Stimulated activated CD4-positive, alpha-beta T cell treated with anti-CD3 and anti-CD28 coated beads, Interleukin-1b, Interleukin-23, amount 100 ng/mL, for 48 hours (primary cell): ENCODE data around the gene TMCO2.

Experiments used
- DNase-seq: peaks from one replicate; pipeline ENCODE4 v3.0.0-alpha.2; 2020

Gene TMCO2

DNA sequence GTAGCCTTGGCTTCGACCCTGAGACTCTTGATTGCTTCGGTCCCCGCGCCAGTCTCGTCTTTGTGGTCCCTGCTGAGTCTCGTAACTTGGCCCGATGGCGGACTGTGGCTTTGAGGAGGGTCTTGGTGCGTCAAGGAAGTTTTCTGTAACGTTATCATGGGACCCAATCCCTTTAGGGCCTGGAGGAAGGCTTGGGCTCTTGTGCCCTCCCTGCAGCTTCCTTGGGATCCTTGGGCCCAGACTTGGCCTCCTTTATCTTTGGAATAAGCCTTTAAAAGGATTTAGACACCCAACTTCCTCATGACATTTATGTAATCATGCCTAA, 10.7 kb downstream of the TMCO2 start:
- DNase-seq: no peak

DNA sequence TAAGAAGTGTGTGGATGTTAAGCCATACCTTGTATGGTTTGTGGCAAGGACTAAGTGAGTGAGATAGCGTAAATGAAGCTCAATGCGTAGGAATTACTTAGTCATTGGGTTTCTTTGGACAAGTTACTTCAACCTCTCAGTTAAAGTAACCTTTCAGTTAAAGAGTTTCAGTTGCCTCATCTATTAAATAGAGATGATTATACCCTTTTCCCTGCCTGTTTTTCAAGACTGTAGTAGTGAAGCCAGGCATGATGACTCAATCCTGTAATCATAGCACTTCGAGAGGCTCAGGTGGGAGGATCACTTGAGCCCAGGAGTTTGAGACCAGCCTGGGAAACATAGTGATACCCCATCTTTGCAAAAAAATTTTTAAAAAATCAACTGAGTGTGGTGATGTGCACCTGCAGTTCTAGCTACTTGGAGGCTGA, 16.6 kb downstream of the TMCO2 start:
- DNase-seq: peak; percentile 42

DNA sequence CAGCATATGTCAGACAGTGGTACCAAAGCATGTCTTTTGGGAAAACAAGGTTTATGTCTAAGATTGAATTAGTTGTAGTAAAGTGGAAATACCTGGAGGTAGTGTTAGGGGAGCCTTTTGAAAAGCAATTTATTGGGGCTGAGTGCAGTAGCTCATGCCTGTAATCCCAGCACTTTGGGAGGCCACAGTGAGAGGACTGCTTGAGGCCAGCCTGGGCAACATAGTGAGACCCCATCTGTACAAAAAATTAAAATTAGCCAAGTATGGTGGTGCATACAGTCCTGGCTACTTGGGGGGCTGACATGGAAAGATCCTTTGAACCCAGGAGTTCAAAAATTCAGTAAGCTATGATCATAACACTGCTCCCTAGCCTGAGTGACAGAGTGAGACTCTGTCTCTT, 17.6 kb downstream of the TMCO2 start:
- DNase-seq: no peak

DNA sequence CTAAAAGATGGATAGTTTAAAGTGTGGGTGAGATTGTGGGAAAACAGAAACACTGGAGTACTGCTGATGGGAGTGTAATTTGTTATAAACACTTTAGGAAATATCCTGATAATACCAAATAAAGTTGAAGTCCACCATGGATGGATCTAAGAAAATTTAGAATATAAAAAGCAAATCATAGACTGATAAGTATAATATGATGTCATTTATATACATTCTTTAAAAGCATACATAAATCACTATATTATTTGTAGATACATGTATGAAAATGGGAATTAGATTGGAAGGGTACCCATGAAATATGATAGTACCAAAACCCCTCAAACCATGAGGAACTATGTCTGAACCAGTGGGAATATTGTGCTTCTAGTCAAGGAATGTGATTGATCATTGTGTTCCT, 18.2 kb downstream of the TMCO2 start:
- no peak for DNase-seq

DNA sequence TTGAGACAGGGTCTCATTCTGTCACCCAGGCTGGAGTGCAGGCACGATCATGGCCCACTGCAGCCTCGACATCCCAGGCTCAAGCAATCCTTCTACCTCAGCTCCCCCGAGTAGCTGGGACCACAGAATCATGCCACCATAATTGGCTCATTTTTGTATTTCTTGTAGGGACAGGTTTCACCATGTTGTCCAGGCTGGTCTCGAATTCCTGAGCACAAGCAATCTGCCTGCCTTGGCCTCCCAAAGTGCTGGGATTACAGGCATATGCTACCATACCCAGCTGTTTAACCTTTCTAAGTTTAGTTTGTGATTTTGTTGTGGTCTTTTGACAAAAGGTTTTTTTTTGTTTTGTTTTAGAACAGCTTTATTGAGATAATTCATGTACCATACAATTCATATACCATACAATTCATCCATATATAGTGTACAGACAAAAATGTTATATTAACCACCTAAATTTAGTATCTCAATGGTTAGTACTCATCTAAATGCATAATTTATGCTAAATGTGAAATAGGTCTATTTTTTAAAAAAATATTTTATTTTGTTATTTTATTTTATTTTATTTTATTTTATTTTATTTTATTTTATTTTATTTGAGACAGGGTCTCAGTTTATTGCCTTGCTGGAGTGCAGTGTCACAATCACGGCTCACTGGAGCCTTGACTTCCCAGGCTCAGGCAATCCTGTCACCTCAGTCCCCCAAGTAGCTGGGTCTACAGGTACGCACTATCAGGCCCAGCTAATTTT, 19.2 kb downstream of the TMCO2 start:
- no peak for DNase-seq

DNA sequence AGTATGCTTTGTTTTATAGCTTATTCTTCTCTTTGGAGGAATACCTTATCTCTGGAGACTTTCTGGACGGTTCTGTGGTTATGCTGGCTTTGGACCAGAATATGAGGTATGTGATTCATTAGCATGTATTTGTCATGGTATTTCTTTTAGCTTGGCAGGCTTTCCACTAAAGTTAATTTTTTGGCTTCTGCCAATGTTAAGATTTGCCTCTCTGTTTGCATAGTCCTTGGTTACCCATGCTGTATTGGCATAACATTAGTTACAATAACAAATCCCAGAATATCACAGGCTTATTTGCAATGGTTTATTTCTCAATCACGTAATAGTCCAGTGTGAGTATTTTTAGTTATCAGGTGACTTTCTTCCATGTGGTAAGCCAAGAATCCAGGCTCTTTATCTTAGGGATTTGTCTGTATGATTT, 20.0 kb downstream of the TMCO2 start:
- no peak for DNase-seq

DNA sequence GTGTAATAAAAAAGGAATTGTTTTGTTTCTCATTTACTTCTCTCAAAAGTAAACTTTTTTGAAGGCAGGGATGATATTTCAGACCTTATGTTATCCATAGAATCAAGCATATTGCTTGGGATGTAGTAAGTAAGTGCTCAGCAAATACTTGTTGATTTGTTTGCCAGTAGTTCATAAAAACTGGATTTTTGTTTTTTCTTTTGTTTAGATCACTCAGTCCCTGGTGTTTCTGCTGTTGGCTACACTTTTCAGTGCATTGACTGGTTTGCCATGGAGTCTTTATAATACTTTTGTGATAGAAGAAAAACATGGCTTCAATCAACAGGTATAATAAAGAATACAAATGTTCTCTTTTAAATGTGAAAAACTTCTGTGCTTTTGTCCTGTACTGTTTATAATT, 20.5 kb downstream of the TMCO2 start:
- no peak for DNase-seq

DNA sequence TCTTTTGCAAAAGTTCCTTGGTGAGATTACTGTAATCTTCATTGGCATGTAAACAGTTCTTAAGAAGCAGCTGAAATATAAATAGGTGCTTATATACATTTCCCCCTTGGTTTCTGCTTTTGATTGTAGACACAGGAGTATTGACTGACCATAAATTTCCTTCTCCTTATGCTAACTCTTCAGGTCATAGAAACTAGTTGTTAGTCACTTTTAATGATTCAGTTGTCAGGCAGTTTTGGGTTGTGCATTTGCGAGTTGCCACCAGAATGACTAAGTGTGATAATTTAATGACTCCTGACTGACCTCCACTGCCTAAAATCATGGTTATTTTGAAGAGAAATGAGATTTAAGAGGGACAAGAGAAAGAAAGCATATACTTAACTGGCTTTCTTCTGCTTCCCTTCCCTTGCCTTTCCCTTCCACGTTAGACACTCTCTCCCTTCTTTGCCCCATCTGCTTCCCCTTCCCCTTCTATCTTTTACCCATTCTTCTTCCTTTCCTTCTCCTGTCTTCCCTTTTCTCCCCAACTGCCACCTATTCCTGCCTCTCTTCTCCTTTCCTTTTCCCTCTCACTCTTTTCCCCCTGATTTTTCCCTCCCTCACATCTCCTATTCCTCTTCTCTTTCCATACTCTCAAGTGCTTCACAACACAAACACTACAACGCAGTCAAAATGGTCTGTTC, 22.6 kb downstream of the TMCO2 start:
- peak; percentile 34 for DNase-seq

DNA sequence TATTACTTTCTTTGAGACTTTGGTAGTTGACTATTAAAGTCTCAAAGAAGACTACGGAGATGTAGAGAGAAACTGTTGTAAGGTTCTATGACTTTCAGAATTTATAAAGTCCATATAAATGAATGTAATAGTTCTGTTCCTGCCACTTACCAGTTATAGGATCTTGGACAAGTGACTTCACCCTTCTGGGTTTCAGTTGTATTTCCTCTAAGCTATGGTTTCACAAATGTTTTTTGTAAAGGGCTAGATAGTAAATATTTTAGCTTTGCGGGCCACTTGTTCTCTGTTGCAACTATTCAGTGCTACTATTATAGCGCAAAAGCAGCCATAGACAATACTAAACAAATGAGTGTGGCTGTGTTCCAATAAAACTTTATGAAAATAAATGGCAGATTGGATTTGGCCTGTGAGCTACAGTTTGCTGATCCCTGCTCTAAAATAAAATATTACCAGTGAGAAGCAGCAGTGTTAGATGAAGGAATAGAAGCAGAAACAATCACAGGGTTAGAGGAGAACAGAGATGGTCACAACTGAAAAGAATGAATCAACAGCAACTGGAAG, 25.0 kb downstream of the TMCO2 start:
- no peak for DNase-seq

DNA sequence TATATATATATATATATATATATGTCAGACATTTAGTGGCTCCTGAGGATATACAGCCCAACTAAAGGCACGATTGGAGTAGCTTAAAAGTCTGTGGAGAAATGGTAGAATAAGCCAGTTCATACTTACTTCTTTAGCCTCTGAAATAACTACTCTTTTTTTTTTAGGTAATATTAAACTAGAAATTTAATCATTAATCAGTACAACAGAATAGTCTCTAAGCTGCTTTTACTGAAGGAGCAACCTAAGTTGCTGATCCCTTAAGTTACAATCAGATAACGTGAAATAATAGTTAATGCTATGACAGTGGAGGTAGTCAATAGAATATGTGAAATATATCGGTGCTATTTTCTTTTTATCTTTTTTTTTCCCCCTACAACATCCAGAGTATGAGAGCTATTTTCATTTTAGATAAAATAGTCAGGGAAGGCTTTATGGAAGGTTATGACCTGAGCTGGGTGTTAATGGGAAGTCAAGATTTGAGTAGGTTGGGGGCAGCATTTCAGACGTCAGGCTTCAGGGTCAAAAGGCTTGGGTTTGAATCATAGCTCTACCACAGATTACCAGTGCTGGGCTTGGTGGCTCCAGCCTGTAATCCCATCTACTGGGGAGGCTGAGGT, 25.9 kb downstream of the TMCO2 start:
- no peak for DNase-seq

DNA sequence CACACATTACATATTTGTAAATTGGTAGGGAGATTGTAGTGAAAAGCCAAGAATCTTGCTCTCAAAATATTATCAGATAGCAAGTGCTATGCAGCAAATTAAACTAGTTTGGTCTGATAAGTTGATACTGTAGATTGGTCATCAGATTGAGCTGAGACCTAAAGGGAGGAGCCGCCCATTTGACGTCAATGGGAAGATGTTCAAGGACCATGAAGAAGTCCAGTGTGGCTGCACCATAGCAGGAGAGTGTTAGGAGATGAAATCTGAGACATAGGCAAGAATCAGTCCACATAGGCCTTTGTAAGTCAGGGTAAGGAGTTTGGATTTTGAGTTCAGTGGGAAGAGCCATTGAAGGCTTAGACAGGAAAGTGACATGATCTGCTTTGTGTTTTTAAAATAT, 26.6 kb downstream of the TMCO2 start:
- DNase-seq: no peak

DNA sequence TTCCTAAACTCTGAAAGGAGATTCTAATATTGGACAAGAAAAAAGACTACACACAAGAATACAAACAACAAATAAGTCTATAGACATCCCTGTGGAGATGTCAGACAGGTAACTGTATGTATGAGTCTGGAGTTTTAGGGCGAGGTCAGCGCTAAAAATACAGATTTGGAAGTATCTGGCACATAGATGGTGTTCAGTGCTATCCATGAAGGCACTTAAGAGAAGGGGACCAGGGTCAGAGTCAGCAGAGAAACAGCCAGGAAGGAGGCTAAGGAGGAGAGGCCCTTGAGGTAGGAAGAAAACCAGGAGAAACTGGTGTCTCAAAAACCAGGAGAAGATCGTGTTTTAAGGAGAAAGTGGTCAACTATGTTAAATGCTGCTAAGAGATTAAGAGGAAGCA, 28.4 kb downstream of the TMCO2 start:
- no peak for DNase-seq

DNA sequence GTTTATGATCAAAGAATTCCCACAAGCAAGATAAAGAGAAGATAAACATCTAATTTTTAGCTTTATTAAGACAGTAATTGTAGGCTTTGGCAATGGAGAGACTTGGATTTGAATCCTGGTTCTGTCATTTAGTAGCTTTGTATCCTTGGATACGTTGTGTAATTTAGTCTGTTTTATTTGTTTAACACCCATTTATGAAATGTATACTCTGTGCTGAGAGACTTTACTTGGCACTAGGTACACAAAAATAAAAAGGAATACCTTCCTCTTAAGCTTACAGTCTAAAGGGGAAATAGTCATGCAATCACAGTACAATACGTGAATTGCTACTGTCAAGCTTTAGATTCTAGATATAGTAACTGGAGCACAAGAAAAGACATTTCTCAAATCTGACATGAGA, 34.1 kb downstream of the TMCO2 start:
- DNase-seq: no peak

DNA sequence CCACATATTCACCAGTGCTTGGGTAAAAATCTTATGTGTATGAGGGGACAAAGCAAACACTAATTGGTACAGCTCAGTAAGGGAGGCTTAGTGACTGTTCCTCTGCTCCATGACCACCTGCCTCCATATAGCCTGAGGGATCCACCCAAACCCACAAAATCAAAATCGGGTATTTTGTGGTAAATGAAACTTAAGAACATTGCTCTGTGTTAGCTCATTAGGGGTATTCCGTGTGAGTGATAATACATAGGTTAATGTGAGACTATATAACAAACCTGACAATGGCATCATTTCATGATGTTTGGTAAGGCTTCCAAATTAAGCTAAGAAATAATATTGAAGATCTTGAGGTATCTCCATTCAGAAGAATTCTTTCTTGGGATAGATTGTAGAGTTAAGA, 43.6 kb downstream of the TMCO2 start:
- DNase-seq: no peak

DNA sequence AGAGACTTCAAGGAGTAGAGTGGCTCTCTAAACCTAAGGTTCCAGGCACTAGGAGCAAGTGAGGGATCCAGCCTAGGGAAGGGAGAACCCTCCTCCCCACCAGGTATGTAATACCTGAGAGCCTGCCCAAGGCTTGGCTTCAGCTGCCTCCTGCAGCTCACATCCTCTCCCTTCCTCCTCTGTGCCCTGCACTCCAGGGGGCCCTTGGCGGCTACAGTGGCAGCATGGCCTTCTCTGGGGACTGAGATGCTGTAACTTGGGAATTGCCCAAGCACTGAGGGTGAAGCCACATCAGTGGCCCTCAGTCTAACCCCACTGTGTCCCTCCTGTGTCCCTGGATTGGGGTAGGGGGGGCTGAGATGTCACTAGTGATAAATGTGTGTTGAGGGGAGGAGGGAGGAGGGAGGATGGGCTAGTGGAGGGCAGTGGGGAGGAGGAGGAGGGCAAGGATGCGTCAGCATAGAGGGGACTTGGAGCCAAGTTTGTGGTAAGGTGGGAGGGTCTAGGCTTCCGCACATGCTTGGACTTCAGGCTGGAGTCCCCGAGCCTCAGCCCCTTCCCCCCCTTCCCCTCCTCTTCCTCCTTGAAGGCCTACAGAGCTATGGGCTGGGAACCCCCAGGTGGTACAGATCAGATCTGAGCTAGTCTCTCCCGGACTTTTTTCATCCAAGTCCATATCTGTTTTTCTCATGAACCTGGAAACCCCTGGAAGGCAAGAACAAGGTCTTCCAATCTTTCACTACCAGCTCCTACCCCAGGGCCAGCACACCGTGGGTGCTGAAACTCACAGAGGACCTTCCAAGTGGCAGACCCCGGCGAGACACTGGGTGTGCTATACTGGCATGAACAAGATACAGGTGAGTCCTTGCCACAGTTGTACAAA, 51.9 kb downstream of the TMCO2 start:
- DNase-seq: no peak

DNA sequence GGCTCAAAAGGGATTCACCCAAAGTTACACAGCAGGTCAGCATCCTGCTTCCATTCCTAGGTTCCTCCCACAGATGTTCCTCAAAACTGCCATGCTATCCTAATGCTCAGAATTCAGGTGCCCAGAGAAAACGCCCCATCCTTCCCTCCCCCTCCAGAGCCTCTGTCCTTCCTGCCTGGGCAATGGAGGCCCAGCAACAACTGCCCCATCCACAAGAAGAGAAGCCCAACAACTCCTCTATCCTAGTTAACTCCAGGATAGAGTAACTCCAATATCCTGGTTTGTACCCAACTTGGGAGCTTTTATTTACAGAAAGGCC, 52.5 kb downstream of the TMCO2 start:
- DNase-seq: no peak

DNA sequence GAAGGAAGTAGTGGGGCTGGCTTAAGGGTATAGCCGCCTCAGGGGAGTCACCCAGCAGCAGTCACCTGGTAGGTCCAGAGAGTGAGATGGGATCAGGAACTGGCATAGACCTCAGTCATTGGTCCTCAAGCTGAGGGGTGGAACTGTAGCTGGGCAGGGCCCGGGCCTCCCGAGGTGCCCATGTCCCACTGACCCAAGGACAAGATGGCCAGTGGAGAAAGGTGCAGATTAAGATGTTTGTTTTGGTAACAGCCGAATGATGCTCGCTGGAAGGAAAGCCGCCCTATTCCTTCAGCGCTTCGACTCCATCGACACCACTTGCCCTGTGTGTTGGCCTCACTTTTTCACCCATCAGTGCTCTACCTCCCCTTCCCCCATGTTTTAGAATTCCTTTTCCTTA, 52.9 kb downstream of the TMCO2 start:
- no peak for DNase-seq

DNA sequence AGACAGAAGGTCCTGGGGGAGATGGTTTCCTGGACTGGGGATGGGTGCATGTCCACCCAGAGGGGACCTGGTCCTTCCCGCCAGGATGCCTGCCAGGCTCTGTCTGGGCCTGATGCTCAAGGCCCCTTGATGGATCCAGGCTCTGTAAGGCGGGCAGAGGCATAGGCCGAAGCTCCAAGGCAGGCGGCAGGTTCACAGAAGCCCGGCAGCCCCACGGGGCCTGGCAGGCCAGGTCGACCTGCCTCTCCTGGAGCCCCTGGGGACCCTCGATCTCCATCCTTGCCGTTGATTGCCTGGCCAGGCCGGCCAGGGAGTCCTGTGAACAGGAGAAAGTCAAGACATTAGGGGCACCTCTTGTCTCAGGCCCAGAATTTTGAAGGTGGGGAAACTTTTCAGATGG, 53.3 kb downstream of the TMCO2 start:
- no peak for DNase-seq
